NCI-H82 treated with DMSO at 0.1 percent for 48 hours (cell line): ENCODE results near the gene PPP1R36.
"Not testable (repeated sequence)": the region's sequence is repeated elsewhere in the genome, so short reads cannot be mapped to it uniquely, and the experiment has no call there.

Source experiments
- DNase-seq: peaks from one replicate; lab custom pipeline; 2025; ENCODE audit not compliant: unreplicated experiment; lab: John Stamatoyannopoulos, UW

The PPP1R36 gene

GRCh38 chr14:64549791-64550620 is at the start of gene PPP1R36:
Gene PPP1R36 (plus strand): TSS chr14:64549961. CDS start chr14:64549998, 37 bp downstream.
- no peak for DNase-seq

- no peak for DNase-seq
Observed at GRCh38 chr14:64500088-64500487, 49.7 kb upstream of the PPP1R36 start.

GRCh38 chr14:64501411-64502171 is 48.2 kb upstream of the PPP1R36 start:
- no peak for DNase-seq

GRCh38 chr14:64502456-64502855 is 47.3 kb upstream of the PPP1R36 start:
- no peak for DNase-seq

- DNase-seq = no peak
Observed at GRCh38 chr14:64502887-64503433, 46.8 kb upstream of the PPP1R36 start.

GRCh38 chr14:64503434-64504309 is 46.1 kb upstream of the PPP1R36 start, which contains the start of gene ZBTB25:
Gene ZBTB25 (minus strand): TSS chr14:64503838. CDS start chr14:64490533, 13,305 bp downstream.
- DNase-seq = peak; percentile 42

GRCh38 chr14:64504310-64504896 is 45.4 kb upstream of the PPP1R36 start, which contains the start of gene ZBTB1:
Gene ZBTB1 (plus strand): TSS chr14:64504770. CDS start chr14:64521505, 16,735 bp downstream.
- peak; percentile 26 for DNase-seq

- DNase-seq = peak; percentile 52
Observed at GRCh38 chr14:64504897-64505794, 44.6 kb upstream of the PPP1R36 start.

GRCh38 chr14:64506721-64507120 is 43.0 kb upstream of the PPP1R36 start:
- DNase-seq = no peak

- no peak for DNase-seq
Observed at GRCh38 chr14:64507376-64508156, 42.2 kb upstream of the PPP1R36 start.

GRCh38 chr14:64508215-64508776 is 41.5 kb upstream of the PPP1R36 start:
- DNase-seq = no peak

- no peak for DNase-seq
Observed at GRCh38 chr14:64509036-64509435, 40.7 kb upstream of the PPP1R36 start.

GRCh38 chr14:64510825-64511671 is 38.7 kb upstream of the PPP1R36 start:
- DNase-seq = peak; percentile 53

- no peak for DNase-seq
Observed at GRCh38 chr14:64513271-64513670, 36.5 kb upstream of the PPP1R36 start.

GRCh38 chr14:64515053-64515452 is 34.7 kb upstream of the PPP1R36 start:
- no peak for DNase-seq

GRCh38 chr14:64516969-64517368 is 32.8 kb upstream of the PPP1R36 start:
- no peak for DNase-seq

GRCh38 chr14:64517667-64518066 is 32.1 kb upstream of the PPP1R36 start:
- DNase-seq = not testable (repeated sequence)
